DMS 273 (cell line): ENCODE measurements around the gene TAF4B.
A peak's percentile ranks its signal among the peaks of the same experiment; 100 is the strongest.
"Not testable (repeated sequence)": the region's sequence is repeated elsewhere in the genome, so short reads cannot be mapped to it uniquely, and the experiment has no call there.

Experiments
- DNase-seq: peaks from one replicate; lab custom pipeline; 2025; ENCODE audit not compliant: unreplicated experiment; lab: John Stamatoyannopoulos, UW

The TAF4B gene

GRCh38 chr18:26226229-26227050 lies at the start of gene TAF4B:
Gene TAF4B, plus strand, starts transcription at chr18:26226445. Its CDS starts 489 bp downstream, at chr18:26226934.
- DNase-seq: peak; percentile 99

- no peak for DNase-seq
Observed at GRCh38 chr18:26181343-26181826, 44.9 kb upstream of the TAF4B start.

DNA sequence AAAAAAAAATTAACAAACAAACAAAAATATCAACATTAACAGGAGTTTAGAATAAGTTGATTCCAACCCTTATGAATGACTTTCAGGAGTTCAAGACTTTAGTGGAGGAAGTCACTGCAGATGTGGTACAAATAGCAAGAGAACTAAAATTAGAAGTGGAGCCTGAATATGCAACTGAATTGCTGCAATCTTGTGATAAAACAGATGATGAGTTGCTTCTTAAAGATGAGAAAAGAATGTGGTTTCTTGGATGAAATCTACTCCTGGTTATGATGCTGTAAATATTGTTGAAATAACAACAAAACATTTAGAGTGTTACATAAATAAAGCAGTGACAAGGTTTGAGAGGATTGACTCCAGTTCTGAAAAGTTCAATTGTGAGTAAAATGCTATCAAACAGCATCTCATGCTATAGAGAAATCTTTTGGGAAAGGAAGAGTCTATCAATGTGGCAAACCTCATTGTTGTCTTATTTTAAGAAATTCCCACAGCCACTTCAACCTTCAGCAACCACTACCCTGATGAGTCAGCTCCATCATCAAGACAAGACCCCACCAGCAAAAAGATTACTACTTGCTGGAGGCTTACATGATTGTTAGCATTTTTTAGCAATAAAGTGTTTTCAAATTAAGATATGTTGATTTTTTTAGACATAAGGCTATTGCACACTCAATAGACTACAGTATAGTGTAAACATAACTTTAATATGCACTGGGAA lies 42.7 kb upstream of the TAF4B start:
- no peak for DNase-seq

GRCh38 chr18:26185267-26185666 lies 41.0 kb upstream of the TAF4B start:
- DNase-seq: peak; percentile 39

- DNase-seq: no peak
Observed at GRCh38 chr18:26190506-26190905, 35.7 kb upstream of the TAF4B start.

DNA sequence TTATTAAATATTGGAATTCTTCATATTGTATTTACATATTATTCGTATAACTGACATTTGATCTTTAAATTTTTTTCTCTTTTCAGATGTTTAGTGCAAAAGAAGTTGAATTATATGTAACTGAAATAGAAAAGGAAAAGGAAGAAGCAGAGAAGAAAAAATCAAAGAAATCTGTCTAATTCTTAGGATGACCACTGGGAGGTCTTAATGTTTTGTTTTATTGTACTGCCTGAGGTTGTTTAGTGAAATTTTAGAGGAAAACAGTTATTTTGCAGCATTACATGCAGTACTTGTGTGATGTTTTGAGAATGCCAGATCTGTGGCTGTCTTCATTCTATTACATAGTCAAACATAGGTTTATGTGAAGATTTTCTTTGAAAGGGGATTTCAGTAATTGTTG lies 34.0 kb upstream of the TAF4B start:
- no peak for DNase-seq

DNA sequence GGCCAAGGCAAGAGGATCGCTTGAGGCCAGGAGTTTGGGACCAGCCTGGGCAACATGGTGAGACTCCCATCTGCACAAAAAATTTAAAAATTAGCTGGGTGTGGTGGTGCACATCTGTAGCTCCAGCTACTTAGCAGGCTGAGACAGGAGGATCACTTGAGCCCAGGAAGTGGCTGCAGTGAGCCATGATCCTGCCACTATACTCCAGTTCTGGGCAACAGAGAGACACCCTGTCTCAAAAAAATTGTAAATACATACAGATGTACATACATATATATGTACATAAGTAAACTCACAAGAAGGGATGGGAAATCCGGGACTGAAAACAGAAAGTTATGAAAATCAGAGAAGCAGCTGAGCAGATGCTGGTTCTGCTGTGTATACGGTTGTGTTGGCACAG lies 29.6 kb upstream of the TAF4B start:
- DNase-seq: no peak

- DNase-seq: not testable (repeated sequence)
Observed at GRCh38 chr18:26202001-26202400, 24.2 kb upstream of the TAF4B start.

DNA sequence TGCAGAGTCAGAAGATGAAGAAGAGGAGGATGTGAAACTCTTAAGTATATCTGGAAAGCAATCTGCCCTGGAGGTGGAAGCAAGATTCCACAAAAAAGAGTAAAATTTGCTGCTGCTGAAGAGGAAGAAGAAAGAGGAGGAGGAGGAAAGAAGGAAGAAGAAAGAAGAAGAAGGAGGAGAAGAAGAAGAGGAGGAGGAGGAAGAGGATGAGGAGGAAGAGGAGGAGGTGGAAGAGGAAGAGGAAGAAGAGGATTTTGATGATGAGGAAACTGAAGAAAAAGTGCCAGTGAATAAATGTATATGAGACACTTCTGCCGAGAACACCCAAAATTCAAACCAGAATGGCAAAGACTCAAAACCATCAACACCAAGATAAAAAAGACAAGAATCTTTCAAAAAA lies 20.9 kb upstream of the TAF4B start:
- DNase-seq: no peak

- no peak for DNase-seq
Observed at GRCh38 chr18:26206488-26206887, 19.8 kb upstream of the TAF4B start.

GRCh38 chr18:26207937-26208336 lies 18.3 kb upstream of the TAF4B start:
- no peak for DNase-seq

- DNase-seq: no peak
Observed at GRCh38 chr18:26208977-26209376, 17.3 kb upstream of the TAF4B start.

DNA sequence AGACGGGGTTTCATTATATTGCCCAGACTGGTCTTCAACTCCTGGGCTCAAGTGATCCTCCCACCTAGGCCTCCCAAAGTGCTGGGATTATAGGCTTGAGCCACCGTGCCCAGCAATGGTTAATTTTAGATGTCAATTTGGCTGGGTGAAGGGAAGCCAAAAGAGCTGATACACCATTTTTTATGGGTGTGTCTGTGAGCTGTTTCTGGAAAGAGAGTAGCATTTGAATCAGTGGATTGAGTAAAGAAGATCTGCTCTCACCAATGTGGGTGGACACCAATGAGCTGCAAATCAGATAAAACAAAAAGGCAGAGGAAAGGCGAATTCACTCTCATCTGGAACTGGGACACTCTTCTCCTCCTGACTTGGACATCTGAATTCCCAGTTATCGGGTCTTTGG lies 16.1 kb upstream of the TAF4B start:
- DNase-seq: no peak

DNA sequence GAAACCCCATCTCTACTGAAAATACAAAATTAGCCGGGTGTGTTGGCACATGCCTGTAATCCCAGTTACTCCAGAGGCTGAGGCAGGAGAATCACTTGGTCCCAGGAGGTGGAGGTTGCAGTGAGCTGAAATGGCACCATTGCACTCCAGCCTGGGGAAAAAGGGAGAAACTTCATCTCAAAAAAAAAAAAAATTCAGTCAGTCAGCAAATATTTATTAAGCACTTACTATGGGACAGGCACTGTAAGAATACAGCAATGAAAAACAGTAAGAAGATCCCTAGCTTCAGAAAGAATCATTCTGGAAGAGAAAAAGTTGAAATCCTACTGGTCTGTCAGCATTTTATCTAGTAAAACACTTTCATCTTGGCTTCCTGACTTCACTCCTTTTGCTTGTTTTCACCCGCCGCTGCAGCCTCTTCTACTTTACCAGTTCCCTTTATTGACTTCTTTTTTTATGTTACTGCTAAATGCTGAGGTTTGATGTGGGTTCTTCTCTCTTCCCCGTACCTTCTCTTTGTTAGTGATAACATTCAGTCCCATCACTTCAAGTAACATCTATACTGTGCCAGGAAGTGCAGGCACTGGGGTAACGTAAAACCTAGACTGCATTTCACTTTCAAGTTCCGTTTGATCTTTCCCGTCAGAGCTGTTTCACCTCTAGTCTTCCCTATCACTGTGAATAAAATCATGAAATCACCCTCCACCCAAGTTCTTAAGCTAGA lies 10.8 kb upstream of the TAF4B start:
- DNase-seq: no peak

- no peak for DNase-seq
Observed at GRCh38 chr18:26225022-26225693, 1.1 kb upstream of the TAF4B start.

- no peak for DNase-seq
Observed at GRCh38 chr18:26225915-26226228, 373 bp upstream of the TAF4B start.

DNA sequence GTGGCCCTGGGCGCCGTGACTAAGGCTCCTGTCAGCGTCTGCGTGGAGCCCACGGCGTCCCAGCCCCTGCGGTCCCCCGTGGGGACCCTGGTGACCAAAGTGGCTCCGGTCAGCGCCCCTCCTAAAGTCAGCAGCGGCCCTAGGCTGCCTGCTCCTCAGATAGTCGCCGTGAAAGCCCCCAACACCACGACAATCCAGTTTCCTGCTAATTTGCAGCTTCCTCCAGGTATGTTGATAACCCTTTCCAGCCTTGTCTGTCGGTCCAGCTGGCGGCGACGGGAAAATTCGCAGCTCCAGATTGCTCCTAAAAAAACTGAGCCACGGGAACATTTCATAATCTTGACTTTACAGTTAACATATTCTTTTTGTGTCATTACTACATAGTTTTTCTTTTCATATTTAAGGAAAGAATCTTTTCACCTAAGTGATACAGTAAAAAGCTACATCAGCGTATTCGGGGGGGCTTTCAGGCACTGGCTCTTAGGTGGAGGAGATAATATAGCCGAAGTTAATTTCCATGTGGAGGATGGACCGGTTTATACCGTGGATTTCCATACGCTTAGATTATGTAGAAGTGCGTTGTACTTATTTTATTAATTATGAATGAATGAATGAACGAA lies 916 bp downstream of the TAF4B start:
- peak; percentile 56 for DNase-seq

GRCh38 chr18:26228562-26229260 lies 2.5 kb downstream of the TAF4B start:
- DNase-seq: peak; percentile 19

GRCh38 chr18:26230497-26230896 lies 4.3 kb downstream of the TAF4B start:
- DNase-seq: no peak

DNA sequence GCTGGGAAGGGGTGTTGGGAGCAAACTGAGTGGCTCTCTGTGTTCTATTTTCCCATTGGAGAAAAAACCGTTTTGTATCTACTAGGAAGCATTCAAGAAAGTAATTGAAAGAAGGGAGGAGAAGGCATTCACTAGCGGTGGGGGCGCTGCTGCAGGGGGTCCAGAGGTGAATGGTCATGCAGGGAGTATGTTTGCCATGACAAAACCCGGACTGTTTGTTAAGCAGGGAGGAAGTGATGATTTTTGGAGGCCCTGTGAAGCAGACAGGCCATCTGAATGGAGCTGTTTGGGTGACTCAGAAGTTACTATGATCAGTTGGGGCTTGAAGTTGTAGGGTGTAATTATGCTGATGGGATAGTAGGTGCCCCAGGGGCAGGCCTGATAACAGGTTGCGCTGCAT lies 7.0 kb downstream of the TAF4B start:
- no peak for DNase-seq
